ENCODE data around the gene FAM98B. TPM values are rescaled to one million over a fixed set of nuclear protein-coding genes. Genes with fewer than 3 reads are reported as not detected.

FAM98B gene
- total and polyA plus RNA-seq, 2 of the 8 experiments (the other 6 are each of a cell fraction or from before 2014, with no cell fraction given), result 5.9 to 48.4 TPM

DNA sequence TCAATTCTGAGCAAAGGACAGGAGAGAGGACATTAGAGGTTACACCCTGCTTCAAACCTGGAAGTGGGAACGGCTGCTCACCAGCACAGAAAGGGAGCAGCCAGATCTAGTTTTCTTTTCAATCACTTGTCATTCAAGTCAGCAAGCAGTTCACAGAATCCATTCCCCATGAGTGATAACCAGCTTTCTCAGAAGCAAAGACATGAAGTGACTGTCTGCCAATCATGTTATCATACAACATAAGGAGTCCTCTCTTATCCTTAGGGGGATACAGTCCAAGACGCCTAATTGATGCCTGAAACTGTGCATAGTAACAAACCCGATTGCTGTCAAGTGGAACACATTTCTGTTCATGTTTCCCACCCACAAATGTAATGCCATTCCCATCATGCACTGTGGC, 54.7 kb downstream of the FAM98B start:
- H3K36me3 ChIP-seq (ENCODE audit: control insufficient read depth in 2 of 4, insufficient read depth in 4 of 4, low read length in 3 of 4), result no peaks in the 10 kb centered on the region
- H2AK5ac ChIP-seq (ENCODE audit: low read depth, low read length), result no peak overlapping the region
- H3K9me3 ChIP-seq (ENCODE audit: insufficient read depth in 2 of 2, low read depth in 1 of 2, low read length in 1 of 2), result no peaks in the 10 kb centered on the region
- ChIA-PET POLR2A (ENCODE audit: partially characterized antibody) (interaction anchor here (1.5 kb wide), 1 partner anchor 8 kb away, joined by 5 read pairs; no protein-coding TSS in a partner anchor), CTCF (ENCODE audit: partially characterized antibody) (interaction anchor here (1.4 to 1.6 kb wide), 2 partner anchors 10 to 175 kb away, joined by 4 to 5 read pairs; no protein-coding TSS in a partner anchor)
- no peak for TF ChIP-seq HDAC6 (IDR thresholded peaks at IDR 0.05; ENCODE audit: low read depth, low read length)
- no peak overlapping the region for H3K4me3 ChIP-seq (ENCODE audit: extremely low read depth in 1 of 4, insufficient read depth in 2 of 4, low read depth in 3 of 4, low read length in 4 of 4)
- no peak overlapping the region for H3K23ac ChIP-seq (ENCODE audit: insufficient read length)
- H3K27me3 ChIP-seq (replicated peaks in 1 of 4; ENCODE audit: control insufficient read depth in 3 of 4, extremely low read depth in 1 of 4, insufficient read depth in 3 of 4, low read length in 3 of 4), result no peaks in the 10 kb centered on the region
- H4K20me1 ChIP-seq (replicated peaks in 1 of 2; ENCODE audit: control insufficient read depth in 1 of 2, insufficient read depth in 2 of 2, low read length in 2 of 2), result no peaks in the 10 kb centered on the region
- H2BK120ac ChIP-seq (replicated peaks; ENCODE audit: low read depth, low read length), result no peak overlapping the region
- 93% methylated on average over 3 of the region's 3 CpGs; no CpG with 5 or more reads in 1 of the 2 experiments for WGBS, 2 experiments (ENCODE audit: extremely low coverage in 1 of 2, insufficient coverage in 1 of 2, insufficient read length in 1 of 2, insufficient replicate concordance in 2 of 2, low coverage in 1 of 2, low lambda C conversion rate in 2 of 2, missing lambda C conversion rate in 1 of 2)
- no peak overlapping the region for H4K91ac ChIP-seq (replicated peaks; ENCODE audit: insufficient read length, low read length)
- no peaks in the 10 kb centered on the region for H3K79me2 ChIP-seq (ENCODE audit: control insufficient read depth in 1 of 2, insufficient read depth in 2 of 2, low read length in 2 of 2)
- no peak overlapping the region for H3K4ac ChIP-seq (replicated peaks; ENCODE audit: insufficient read length, low read depth, low read length)
- no peak overlapping the region for H4K8ac ChIP-seq (ENCODE audit: extremely low read depth, insufficient read depth, low read length)
- no peak overlapping the region for H3K14ac ChIP-seq (ENCODE audit: insufficient read length)
- no peaks in the 10 kb centered on the region for H3K4me1 ChIP-seq (replicated peaks in 1 of 4; ENCODE audit: control insufficient read depth in 3 of 4, insufficient read depth in 4 of 4, low read length in 3 of 4)
- H2AFZ ChIP-seq (ENCODE audit: low read length), result no peak overlapping the region
- H4K5ac ChIP-seq (ENCODE audit: insufficient read length, low read depth, low read length), result no peak overlapping the region
- no peak overlapping the region for H3K4me2 ChIP-seq (ENCODE audit: insufficient read depth in 1 of 2, low read depth in 2 of 2, low read length in 2 of 2)
- H2BK12ac ChIP-seq (ENCODE audit: low read depth, low read length), result no peak overlapping the region
- H2BK5ac ChIP-seq (ENCODE audit: low read depth, low read length), result no peak overlapping the region
- no peak for DNase-seq (ENCODE audit: low read depth in 1 of 2, low spot score in 2 of 2)
- H3K27ac ChIP-seq (ENCODE audit: low read depth, low read length), result no peak overlapping the region
- no peaks in the 10 kb centered on the region for H3K23me2 ChIP-seq (ENCODE audit: low read depth, low read length)
- no peak overlapping the region for H3K9ac ChIP-seq (replicated peaks in 1 of 4; ENCODE audit: extremely low read depth in 1 of 4, low read depth in 3 of 4, low read length in 3 of 4)
- no peak overlapping the region for H2BK20ac ChIP-seq (ENCODE audit: low read length)
- FAIRE-seq, result no peak
- no peak overlapping the region for H2BK15ac ChIP-seq (ENCODE audit: low read length)
- no peak overlapping the region for H3K56ac ChIP-seq (replicated peaks; ENCODE audit: insufficient read length, low read depth, low read length)
- no peak overlapping the region for H3K18ac ChIP-seq (ENCODE audit: extremely low read depth, low read length)
- H3K79me1 ChIP-seq (ENCODE audit: low read depth, low read length), result no peaks in the 10 kb centered on the region
